ENCODE measurements around the gene CHRNA4.
"Not testable (repeated sequence)": the region's sequence is repeated elsewhere in the genome, so short reads cannot be mapped to it uniquely, and the experiment has no call there.

Gene CHRNA4

DNA sequence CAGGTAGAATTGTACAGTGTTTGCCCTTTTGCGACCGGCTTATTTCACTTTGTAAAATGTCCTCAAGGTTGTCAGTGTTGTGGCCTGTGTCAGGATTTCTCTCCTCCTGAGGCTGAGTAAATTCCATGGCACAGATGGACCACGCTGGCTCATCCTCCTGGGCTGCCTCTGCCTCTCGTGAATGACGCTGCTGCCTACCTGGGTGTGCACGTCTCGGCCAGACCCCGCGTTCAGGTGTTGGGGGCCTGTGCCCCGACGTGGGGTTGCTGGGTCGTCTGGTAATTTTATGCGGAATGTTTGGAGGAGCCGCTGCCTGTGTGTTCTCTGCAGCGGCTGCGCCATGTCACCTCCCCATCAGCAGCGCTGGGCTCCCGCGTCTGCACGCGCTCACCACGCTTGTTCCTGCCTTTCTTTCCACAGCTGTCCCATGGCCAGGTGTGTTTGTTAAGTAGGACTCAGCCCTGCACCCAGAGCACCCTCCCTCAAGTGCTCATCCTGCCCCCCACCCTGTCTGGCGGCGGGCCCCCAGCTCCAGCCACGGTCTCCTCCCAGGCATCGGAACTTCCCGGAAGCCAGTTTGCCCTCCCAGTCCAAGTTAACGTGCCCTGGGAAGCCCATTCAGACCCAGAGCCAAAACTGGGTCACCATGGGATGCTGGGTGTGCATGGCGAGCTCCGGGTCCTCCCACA, 36.1 kb upstream of the CHRNA4 start:
- DNase-seq: no peak

- DNase-seq: no peak
Observed at GRCh38 chr20:63396300-63396699, 35.2 kb upstream of the CHRNA4 start.

- DNase-seq: no peak
Observed at GRCh38 chr20:63395723-63396122, 34.6 kb upstream of the CHRNA4 start.

DNA sequence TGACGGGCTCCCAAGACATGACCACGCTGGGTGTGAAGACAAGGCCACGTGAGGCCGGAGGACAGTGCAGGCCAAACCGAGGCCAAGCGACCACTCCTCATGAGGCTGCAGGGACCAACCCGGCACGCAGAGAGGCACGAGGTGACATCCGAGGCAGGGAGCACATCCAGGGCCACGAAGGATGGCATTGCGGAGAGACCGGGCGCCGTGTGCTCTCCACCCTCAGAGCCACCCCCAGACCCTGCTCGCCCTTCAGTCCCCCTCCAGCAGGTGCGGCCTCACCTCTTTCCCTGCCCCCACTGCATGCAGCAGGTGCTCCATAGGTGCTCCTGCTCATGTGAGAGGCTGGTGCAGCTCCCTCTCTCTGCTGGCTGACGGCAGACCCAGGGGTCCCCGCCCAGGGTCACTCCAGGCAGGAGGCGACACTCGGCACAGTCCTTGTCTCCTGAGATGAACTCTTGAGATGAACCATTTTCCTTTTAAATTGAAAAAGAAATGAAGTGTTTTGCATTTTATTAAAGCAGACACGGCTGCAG, 33.8 kb upstream of the CHRNA4 start:
- no peak for DNase-seq

DNA sequence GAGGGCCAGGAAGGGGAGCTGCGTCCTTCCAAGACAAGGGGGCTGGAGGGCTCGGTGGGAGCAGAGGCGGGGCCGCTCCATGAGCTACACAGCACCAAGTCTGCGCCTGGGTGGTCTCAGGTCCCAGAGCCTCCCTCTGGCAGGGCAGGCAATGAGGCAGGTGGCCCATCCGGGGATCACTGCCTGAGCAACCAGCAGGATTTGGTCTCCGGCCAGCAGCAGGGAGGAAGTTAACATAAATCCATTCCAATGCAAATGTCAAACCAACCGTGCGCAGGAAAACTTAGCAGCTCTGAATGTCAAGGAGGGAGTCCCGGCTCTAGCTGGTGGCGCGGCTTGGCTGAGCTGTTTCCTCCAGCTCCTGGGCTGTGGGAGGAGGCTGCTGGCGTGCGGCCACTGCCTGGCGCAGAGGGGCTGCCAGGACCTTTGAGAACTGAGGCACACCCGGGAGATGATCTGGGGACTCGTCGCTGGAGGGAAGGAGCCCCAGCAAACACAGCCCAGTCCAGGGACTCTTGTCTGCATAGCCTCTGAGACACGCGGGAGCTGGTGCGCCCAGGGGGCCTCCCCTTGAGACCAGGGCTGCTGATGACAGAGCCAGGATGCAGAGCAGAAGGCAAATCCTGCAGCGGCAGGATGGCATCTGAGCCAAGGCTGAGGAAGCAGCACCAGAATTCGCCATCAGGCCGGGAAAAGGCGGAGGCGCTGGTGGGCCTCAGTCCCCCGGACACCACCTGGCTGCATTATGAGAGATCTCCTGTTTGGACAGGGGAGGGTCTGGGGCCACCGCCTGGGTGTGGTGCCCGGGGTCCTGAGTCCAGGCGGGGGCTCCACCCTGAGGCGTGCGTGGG, 33.1 kb upstream of the CHRNA4 start:
- DNase-seq: peak; percentile 15

DNA sequence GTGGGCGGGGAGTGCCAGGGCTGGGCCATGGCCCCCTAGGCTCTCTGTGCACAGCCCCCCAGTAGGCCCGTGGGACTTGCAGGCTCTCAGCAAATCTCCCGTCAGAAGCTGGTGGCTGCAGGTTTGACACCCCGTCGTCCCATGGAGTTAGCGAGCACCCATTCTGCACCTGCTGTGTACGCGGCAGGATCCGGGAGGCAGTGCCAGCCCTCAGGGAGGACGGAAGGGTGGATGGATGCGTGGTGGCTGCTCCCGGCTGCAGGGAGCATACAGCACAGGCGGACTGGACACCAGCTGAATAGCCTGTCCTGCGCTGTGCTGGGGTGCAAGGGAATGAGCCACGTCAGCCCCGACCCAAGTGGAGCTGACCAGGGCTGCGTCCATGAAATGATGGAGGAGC, 32.4 kb upstream of the CHRNA4 start:
- no peak for DNase-seq

- no peak for DNase-seq
Observed at GRCh38 chr20:63392465-63393365, 31.6 kb upstream of the CHRNA4 start.

DNA sequence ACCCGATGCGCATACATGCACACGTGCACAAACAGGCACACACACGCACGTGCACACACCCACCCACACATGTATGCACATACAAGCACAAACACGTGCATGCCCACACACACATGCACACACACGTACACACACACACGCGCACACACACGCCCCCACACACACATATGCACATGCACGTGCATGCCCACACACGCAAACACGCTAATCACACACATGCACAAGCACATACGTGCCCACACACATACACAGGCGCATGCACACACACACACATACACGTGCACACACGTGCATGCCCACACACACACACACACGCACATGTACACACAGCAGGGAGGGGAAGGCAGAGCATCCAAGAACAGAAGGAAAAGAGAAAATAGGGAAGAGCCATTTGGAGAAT, 26.8 kb upstream of the CHRNA4 start:
- no peak for DNase-seq

DNA sequence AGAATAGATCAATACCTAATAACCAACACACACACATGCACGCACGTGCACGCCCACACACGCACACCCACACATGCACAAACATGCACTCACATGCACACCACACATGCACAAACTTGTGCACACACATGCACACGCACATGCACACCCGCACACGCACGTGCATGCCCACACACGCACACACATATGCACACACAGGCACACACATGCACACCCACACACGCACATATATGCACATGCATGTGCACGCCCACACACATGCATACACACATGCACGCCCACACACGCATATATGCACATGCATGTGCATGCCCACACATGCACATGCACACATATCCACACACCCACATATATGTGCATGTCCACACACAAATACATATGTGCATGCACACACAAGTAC, 26.2 kb upstream of the CHRNA4 start:
- no peak for DNase-seq

DNA sequence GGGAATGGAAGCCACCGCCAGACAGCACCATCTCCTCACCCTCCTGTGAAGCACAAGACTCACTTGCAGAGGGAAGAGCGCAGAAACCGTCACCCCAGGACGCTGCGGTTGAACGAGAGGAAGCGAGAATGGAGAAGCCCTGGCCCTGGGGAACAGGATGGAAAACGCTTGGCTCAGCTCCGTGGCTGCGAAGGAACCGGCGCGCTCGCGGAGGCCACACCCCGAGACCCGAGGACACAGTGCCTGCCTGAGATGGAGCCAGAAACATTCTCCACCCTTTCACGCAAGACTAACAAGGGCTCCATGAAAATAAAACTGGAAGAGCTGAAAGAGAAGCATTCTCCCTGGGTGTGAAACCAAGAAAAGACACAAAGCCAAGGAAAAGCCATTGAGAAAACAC, 25.3 kb upstream of the CHRNA4 start:
- DNase-seq: no peak

DNA sequence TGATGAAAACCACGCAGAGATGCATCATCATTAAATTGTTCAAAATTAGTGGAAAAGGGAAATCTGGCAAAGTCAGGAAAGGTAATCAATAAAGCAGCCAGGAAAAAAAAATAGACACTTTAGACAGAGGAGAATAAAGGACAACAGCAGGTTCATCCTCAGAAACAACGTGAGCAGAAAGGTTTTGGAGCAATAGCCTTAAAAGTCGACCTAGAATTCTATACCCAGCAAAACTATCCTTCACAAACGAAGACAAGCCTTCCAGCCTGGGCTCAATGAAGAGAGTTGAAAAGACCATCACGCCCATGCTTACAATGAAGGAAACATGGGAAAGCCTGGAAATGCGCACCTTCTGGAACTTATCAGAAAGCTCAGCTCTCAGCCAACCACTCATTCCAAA, 24.7 kb upstream of the CHRNA4 start:
- no peak for DNase-seq

DNA sequence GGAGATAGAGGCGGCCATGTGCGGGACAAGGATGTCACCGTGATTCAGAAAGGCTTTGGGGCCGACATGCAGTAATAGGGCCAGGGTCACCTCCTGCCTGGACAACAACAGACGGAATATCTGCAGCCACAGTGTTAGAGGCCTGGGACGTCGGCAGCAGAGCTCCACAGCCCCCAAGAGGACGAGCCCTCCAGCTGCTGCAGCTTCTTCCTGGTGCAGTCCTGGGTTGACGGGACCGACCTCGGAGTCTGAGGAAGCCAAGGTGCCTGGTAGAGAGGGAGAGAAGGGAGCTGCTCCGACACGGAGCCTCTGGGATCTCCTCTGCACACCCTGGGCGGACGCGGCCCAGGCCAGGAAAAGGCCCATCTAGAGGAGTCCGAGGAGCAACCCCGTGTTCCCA, 23.2 kb upstream of the CHRNA4 start:
- DNase-seq: no peak

GRCh38 chr20:63383556-63383955, 22.4 kb upstream of the CHRNA4 start:
- DNase-seq: no peak

- DNase-seq: no peak
Observed at GRCh38 chr20:63382551-63383300, 21.6 kb upstream of the CHRNA4 start.

GRCh38 chr20:63381781-63382431, 20.8 kb upstream of the CHRNA4 start:
- no peak for DNase-seq

DNA sequence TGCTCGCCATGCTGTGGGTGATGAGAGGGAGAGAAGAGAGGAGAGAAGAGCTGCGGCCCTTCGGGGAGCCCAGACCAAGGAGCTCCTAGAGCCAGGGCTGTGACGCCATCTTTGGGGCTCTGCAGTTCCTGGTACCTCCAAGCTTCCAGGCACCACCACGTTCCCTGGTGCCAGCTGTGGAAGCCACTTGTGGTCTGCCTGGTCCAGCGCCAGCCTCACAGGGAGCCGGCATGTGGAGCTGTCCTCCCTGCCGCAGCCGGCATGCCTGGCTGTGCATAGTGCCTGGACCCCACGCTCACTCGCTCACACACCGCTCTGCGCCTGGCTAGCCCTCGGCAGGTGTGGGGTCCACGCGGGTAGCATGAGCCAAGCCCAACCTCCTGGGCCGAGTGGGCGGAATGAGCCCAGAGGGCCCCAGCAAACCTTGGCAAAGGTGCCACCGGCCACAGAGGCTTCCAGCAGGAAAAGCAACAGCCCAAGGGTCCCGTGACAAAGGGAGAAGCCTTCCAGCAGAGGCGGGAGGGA, 19.3 kb upstream of the CHRNA4 start:
- no peak for DNase-seq

DNA sequence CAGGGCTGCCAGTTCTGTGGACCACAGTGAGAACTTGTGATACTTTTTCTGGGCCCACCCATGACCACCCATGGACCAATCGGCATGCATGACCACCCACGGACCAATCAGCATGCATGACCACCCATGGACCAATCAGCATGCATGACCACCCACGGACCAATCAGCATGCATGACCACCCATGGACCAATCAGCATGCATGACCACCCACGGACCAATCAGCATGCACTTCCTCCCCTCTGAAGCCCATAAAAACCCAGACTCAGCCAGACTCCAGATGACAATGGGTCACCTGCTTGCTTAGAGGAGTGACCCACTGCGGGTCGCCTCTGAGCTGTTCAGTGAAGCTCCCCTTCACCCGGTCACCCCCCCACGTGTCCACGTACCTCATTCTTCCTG, 18.7 kb upstream of the CHRNA4 start:
- not testable (repeated sequence) for DNase-seq

DNA sequence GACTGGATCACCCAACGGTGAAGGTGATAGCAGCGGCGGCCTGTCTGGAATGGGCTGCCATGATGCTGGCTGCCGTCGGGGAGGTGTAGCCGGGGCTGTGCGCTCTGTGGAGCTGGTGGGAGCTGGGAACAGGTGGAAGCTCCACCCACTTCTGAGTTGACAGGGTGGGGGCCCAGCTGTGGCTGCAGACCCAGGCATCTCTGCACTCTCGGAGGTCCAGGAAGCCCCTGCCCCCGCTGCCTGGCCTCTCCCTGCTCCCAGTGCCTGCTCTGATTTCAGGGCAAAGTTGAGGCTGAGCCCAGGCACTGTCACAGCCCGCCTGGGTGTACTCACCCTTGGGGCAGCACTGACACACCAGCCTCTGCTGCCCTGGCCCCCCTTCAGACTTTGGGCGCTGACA, 18.1 kb upstream of the CHRNA4 start:
- no peak for DNase-seq

DNA sequence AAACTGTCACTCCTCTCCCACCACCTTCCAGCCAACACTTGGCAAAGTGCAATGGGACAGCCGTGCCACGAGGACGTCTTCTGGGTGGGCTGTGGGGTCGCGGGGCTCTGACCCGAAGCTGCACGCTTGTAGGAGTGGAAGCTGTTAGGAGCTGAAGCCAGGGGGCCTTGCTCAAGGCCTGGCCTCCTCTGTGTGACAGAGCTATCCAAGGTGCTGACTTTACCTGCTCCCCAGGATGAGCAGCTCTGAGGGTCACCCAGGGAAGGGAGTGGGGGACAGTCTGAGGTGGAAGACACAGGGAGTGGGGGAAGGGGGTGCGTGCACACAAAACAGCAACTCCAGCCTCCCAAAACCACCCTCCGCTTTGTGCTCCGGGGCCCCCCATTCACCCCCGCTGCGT, 17.5 kb upstream of the CHRNA4 start:
- DNase-seq: no peak

DNA sequence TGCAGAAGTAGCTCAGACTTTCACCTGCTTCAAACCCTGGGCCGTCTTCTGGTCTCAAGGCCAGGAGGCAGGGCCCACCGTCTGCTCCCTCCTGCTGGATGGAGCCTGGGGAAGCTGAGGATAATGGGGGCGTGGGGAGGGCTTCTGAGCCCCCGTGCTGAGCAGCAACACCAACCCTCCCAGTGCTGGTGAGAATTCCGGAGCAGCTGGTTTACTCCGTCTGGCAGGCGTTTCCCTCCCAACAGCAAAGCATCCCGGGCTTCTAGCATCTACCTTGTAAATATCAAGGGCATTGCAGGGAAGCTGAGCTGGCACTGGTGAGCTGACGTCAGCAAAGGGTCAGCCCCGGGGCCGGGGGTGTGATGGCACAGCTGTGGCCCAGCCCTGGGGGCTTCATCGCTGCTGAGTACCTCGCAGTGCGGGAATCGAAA, 16.8 kb upstream of the CHRNA4 start:
- DNase-seq: no peak

- no peak for DNase-seq
Observed at GRCh38 chr20:63377256-63377941, 16.2 kb upstream of the CHRNA4 start.

All from NCI-H226 (cell line).